Tibial artery (tissue), 4 donors: ENCODE data around the gene KIF1A.
"Not testable (repeated sequence)": the region's sequence is repeated elsewhere in the genome, so short reads cannot be mapped to it uniquely, and the experiment has no call there.

Source experiments
- DNase-seq, 2 donors: peaks; one replicate each; pipeline ENCODE4 v3.0.0-alpha.2; 2019
- H3K27ac ChIP-seq, 2 donors: fragments of 200-600 bp; sonication (generic) in 1 of 2; 1 replicate in 1 of 2; 2 replicates in 1 of 2; pipeline ENCODE4 v1.5.1; 2018 to 2019; ENCODE audit warnings: mild to moderate bottlenecking in 1 of 2
- H3K27me3 ChIP-seq, 2 donors: fragments of 200-600 bp; sonication (generic) in 1 of 2; one replicate each; pipeline versions ENCODE4 v1.5.1 to v1.6.0; 2016 to 2019
- H3K36me3 ChIP-seq, 3 donors: fragments of 200-600 bp; sonication (generic) in 2 of 3; one replicate each; pipeline ENCODE4 v1.5.1; 2016 to 2019; ENCODE audit warnings: mild to moderate bottlenecking in 2 of 3
- H3K4me1 ChIP-seq, 4 donors: fragments of 200-600 bp; sonication (generic) in 2 of 4; 1 replicate in 3 of 4; 2 replicates in 1 of 4; pipeline ENCODE4 v1.5.1; 2016 to 2019
- H3K4me3 ChIP-seq, 2 donors: fragments of 200-600 bp; sonication (generic) in 1 of 2; 1 replicate in 1 of 2; 2 replicates in 1 of 2; pipeline ENCODE4 v1.5.1; 2018 to 2019; ENCODE audit warnings: mild to moderate bottlenecking in 2 of 2
- H3K9me3 ChIP-seq, 3 donors: fragments of 200-600 bp; sonication (generic) in 1 of 3; one replicate each; pipeline ENCODE4 v1.5.1; 2016 to 2019
- intact Hi-C: fragments of 100-400 bp; cut with DNase I; formaldehyde crosslinking; loops from one replicate; pipeline ENCODE4 v1.15.0; 2023; ENCODE audit warnings: low total_unique reads
- TF ChIP-seq, protein P1 (sequence below), 2 experiments: fragments of 200-600 bp in 1 of 2; fragments of 450-650 bp in 1 of 2; IDR thresholded peaks; one replicate each; pipeline ENCODE4 v1.5.1; 2017 to 2019; ENCODE audit warnings: antibody characterized with exemption in 2 of 2, mild to moderate bottlenecking in 1 of 2, moderate library complexity in 1 of 2

The KIF1A gene

GRCh38 chr2:240848900-240849680 is 29.1 kb upstream of the KIF1A start:
- TF ChIP-seq, protein P1, sequence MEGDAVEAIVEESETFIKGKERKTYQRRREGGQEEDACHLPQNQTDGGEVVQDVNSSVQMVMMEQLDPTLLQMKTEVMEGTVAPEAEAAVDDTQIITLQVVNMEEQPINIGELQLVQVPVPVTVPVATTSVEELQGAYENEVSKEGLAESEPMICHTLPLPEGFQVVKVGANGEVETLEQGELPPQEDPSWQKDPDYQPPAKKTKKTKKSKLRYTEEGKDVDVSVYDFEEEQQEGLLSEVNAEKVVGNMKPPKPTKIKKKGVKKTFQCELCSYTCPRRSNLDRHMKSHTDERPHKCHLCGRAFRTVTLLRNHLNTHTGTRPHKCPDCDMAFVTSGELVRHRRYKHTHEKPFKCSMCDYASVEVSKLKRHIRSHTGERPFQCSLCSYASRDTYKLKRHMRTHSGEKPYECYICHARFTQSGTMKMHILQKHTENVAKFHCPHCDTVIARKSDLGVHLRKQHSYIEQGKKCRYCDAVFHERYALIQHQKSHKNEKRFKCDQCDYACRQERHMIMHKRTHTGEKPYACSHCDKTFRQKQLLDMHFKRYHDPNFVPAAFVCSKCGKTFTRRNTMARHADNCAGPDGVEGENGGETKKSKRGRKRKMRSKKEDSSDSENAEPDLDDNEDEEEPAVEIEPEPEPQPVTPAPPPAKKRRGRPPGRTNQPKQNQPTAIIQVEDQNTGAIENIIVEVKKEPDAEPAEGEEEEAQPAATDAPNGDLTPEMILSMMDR (IDR thresholded peaks at IDR 0.05): no peak
- H3K4me3 ChIP-seq: no peak overlapping the region
- no peaks in the 10 kb centered on the region for H3K36me3 ChIP-seq
- H3K9me3 ChIP-seq: no peaks in the 10 kb centered on the region
- DNase-seq: no peak
- intact Hi-C loops: loop anchor here (10.0 kb wide), 1 partner anchor 356 kb away; no protein-coding TSS in a partner anchor
- H3K4me1 ChIP-seq: no peaks in the 10 kb centered on the region
- H3K27me3 ChIP-seq: peaks cover 0 to 28% of the 10 kb centered on the region in 2 donors
- H3K27ac ChIP-seq: no peak overlapping the region

DNA sequence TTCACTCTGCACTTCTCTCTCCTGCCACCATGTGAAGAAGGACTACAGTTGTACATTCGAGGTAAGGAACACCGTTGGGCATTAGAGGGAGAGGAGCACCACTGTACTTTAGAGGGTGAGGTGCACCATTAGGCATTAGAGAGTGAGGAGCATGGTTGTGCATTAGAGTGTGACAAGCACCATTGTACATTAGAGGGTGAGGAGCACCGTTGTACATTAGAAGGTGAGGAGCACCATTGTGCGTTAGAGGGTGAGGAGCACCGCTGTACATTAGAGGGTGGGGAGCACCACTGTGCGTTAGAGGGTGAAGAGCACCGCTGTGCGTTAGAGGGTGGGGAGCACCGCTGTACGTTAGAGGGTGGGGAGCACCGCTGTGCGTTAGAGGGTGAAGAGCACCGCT is 27.8 kb upstream of the KIF1A start:
- Histone ChIP-seq H3K27ac (no peak overlapping the region), H3K36me3 (no peaks in the 10 kb centered on the region), H3K4me3 (no peak overlapping the region), H3K4me1 (no peaks in the 10 kb centered on the region), H3K27me3 (peaks cover 0 to 28% of the 10 kb centered on the region in 2 donors), H3K9me3 (no peaks in the 10 kb centered on the region)
- intact Hi-C loops: loop anchor here (10.0 kb wide), 1 partner anchor 357 kb away; no protein-coding TSS in a partner anchor
- DNase-seq: no peak
- TF ChIP-seq, protein P1 (IDR thresholded peaks at IDR 0.05): no peak

GRCh38 chr2:240846873-240847595 is 27.0 kb upstream of the KIF1A start:
- H3K4me3 ChIP-seq: no peak overlapping the region
- H3K9me3 ChIP-seq: no peaks in the 10 kb centered on the region
- DNase-seq: no peak
- no peak overlapping the region for H3K27ac ChIP-seq
- intact Hi-C loops: loop anchor here (10.0 kb wide), 1 partner anchor 358 kb away; no protein-coding TSS in a partner anchor
- H3K27me3 ChIP-seq: peaks cover 0 to 27% of the 10 kb centered on the region in 2 donors
- TF ChIP-seq, protein P1 (IDR thresholded peaks at IDR 0.05): no peak
- no peaks in the 10 kb centered on the region for H3K4me1 ChIP-seq
- H3K36me3 ChIP-seq: no peaks in the 10 kb centered on the region

DNA sequence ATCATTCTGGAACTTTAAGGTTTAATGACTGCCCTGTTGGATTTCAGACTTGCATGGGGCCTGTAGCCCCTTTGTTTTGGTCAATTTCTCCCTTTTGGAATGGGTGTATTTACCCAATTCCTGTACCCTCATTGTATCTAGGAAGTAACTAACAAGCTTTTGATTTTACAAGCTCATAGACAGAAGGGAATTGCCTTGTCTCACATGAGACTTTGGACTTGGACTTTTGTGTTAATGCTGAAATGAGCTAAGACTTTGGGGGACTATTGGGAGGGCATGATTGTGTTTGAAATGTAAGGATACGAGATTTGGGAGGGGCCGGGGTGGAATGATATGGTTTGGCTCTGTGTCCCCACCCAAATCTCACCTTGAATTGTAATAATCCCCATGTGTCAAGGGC is 26.3 kb upstream of the KIF1A start:
- intact Hi-C loops: loop anchor here (10.0 kb wide), 1 partner anchor 358 kb away; no protein-coding TSS in a partner anchor
- H3K9me3 ChIP-seq, H3K4me1 ChIP-seq, H3K36me3 ChIP-seq, DNase-seq, H3K27ac ChIP-seq, H3K4me3 ChIP-seq: not testable (repeated sequence)
- peaks cover 0 to 29% of the 10 kb centered on the region in 2 donors for H3K27me3 ChIP-seq

- TF ChIP-seq, protein P1 (IDR thresholded peaks at IDR 0.05): peak; percentile 36 to 40
- Histone ChIP-seq H3K4me1 (no peaks in the 10 kb centered on the region), H3K36me3 (no peaks in the 10 kb centered on the region), H3K27ac (no peak overlapping the region), H3K9me3 (no peaks in the 10 kb centered on the region), H3K27me3 (peaks cover 0 to 43% of the 10 kb centered on the region in 2 donors), H3K4me3 (no peak overlapping the region)
- intact Hi-C loops: loop anchor here (10.0 kb wide), 1 partner anchor 364 kb away; no protein-coding TSS in a partner anchor
- DNase-seq: no peak
These were observed 20.5 kb upstream of the KIF1A start for GRCh38 chr2:240840435-240841060.
